IPS-NIHi11 (cell line): Measurements from ENCODE around the gene ERAS.
"Not testable (repeated sequence)": the region's sequence is repeated elsewhere in the genome, so short reads cannot be mapped to it uniquely, and the experiment has no call there.

ENCODE experiments used
- DNase-seq: peaks from one replicate; pipeline ENCODE4 v3.0.0; 2012; ENCODE audit warnings: mixed read lengths, low spot score

Gene ERAS

DNA sequence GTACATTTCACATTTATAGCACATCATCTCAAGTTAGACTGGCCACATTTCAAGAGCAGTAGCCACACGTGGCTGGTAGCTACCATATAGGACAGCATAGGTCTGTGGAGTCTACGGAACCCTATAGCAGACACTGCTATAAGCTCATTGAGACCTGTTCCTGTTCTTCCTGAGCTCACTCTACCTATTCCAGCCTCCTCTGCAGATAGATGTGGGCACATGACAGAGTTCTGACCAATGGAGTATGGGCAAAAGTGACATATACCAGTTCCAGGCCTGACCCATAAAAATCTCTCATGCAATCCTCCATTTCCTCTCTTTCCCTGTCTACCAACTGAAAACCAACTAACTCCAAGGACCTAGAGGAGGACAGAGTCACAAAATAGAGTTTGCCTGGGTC is 28.0 kb upstream of the ERAS start:
- no peak for DNase-seq

GRCh38 chrX:48800574-48801279 is 25.6 kb upstream of the ERAS start:
- no peak for DNase-seq

DNA sequence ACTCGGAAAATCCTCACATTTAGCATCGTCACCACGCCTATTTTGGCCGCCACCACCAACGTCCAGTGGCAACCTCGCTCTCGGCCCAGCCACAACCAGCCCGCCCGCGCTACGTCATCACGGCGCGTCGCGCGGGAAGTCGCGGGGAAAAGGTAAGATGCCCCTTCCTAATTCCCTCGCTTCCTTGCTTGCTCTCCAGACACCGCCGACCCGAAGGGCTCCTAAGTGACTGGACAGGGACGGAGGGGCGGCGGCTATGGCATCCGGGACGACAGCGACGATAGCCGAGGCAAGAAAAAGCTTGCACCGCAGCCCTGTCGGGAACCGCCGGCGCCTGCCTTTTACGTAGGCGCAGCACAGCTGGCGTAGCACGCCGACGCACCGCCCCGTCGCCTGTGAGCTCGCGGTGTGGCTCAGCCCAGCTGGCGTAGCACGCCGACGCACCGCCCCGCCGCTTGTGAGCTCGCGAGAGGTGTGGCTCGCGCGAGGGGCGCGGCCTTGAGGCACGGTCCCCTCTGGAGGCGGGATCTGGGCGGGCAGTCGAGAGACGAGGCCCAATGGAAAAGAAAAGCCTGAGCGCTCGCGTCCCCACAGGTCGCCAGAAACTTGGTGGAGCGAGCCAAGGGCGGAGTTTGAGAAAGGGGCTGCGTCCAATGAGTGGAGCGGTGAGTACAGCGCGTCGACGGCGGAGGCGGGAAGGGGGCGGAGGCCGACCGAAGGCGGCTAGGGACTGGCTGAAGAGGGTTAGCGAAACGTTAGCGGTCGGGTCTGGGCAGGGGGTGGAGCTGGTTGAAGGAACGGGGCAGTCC is 24.8 kb upstream of the ERAS start, which contains the start of gene HDAC6:
HDAC6 (plus strand) TSS at position 788 of the 809 bp plus-strand sequence. CDS start 626 bp downstream, outside the sequence.
- DNase-seq = peak; percentile 88

DNA sequence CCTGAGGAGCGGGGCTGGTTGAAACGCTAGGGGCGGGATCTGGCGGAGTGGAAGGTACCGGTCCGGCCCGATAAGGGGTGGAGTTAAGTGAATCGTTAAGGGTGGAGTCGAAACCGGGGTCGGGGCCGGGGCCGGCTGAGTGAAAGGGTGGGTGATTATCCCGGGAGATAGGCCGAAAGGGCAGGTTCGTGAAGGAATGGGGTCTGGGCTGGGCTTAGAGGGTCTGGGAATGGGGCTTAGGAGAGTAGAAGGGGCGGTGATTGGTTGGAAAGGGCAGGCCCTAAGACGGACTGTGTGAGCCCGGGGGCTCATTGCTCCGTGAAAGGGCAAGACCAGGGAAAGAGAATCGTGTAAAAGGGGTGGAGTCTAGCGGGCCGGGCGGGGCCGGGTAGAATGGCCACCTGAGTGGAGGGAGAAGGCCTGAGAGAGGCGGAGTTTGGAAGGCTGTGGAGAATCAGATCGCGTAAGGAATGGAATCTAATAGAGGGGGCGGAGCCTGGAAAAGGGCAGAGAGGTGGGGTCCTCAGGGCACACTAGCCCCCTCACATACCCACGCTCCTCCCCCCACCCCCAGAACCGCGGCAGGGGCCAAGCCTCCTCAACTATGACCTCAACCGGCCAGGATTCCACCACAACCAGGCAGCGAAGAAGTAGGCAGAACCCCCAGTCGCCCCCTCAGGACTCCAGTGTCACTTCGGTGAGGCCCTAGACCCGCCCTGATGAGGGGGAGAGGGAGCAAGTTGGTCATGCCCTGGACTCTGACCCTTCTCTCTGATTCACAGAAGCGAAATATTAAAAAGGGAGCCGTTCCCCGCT is 24.0 kb upstream of the ERAS start:
- peak; percentile 86 for DNase-seq

DNA sequence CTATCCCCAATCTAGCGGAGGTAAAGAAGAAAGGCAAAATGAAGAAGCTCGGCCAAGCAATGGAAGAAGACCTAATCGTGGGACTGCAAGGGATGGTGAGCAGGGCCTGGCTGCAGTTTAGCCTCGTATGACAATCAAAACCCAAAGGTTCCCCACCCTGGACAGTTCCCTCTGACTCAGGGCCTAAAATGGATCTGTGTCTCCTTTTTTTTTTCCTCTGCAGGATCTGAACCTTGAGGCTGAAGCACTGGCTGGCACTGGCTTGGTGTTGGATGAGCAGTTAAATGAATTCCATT is 23.5 kb upstream of the ERAS start:
- DNase-seq = no peak

DNA sequence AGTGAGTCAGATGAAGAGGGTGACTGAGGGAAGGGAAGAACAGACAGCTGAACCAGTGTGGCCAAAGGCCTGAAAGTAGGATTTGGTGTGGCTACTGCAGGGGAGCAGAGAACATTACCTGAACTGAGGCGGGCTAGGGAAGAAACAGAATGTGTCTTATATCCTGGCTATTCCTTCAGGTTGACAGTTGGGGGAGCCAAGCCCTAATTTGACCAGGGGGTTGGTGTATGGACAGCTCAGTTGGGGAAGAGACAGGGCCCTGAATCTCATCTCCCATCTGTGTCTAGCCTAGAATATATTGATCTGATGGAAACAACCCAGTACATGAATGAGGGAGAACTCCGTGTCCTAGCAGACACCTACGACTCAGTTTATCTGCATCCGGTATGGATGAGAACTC is 20.2 kb upstream of the ERAS start:
- DNase-seq = no peak

GRCh38 chrX:48813644-48814043 is 12.7 kb upstream of the ERAS start:
- no peak for DNase-seq

DNA sequence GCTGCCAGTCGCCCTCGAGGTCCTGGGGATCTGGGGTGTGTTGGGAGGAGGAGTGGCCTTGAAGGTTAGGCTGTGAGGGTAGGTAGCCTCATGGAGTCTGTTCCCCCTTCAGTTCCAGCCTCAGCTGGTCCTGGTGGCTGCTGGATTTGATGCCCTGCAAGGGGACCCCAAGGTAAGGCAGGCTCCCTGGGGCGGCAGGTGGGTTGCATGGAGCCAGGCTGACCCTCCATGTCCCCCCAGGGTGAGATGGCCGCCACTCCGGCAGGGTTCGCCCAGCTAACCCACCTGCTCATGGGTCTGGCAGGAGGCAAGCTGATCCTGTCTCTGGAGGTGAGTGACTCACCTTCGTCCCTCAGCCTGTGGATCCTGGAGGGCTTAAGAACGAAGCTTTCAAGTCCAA is 11.6 kb upstream of the ERAS start:
- DNase-seq = no peak

GRCh38 chrX:48815266-48815665 is 11.0 kb upstream of the ERAS start:
- DNase-seq = no peak

GRCh38 chrX:48816014-48816810 is 10.1 kb upstream of the ERAS start:
- no peak for DNase-seq

DNA sequence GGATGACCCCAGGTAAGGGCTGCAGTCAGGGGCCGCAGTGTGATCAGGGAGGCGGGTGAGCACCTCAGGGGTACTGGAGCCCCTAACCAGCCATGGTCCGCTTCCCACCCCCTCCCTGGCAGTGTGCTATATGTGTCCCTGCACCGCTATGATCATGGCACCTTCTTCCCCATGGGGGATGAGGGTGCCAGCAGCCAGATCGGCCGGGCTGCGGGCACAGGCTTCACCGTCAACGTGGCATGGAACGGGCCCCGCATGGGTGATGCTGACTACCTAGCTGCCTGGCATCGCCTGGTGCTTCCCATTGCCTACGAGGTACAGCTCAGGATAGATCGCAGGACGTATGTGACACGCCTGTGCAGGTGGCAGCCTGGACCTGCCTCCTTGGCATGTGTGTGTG is 8.2 kb upstream of the ERAS start:
- no peak for DNase-seq

GRCh38 chrX:48818866-48819265 is 7.4 kb upstream of the ERAS start:
- DNase-seq = no peak

- DNase-seq = not testable (repeated sequence)
These were observed 6.9 kb upstream of the ERAS start for GRCh38 chrX:48819394-48819793.

DNA sequence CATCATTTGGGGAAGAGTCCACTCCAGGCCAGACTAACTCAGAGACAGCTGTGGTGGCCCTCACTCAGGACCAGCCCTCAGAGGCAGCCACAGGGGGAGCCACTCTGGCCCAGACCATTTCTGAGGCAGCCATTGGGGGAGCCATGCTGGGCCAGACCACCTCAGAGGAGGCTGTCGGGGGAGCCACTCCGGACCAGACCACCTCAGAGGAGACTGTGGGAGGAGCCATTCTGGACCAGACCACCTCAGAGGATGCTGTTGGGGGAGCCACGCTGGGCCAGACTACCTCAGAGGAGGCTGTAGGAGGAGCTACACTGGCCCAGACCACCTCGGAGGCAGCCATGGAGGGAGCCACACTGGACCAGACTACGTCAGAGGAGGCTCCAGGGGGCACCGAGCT is 3.3 kb upstream of the ERAS start:
- peak; percentile 22 for DNase-seq

GRCh38 chrX:48824066-48824465 is 2.2 kb upstream of the ERAS start:
- no peak for DNase-seq

GRCh38 chrX:48826876-48827653 is 752 bp downstream of the ERAS start:
- DNase-seq = peak; percentile 19

GRCh38 chrX:48827654-48827968 is 1.3 kb downstream of the ERAS start:
- no peak for DNase-seq

DNA sequence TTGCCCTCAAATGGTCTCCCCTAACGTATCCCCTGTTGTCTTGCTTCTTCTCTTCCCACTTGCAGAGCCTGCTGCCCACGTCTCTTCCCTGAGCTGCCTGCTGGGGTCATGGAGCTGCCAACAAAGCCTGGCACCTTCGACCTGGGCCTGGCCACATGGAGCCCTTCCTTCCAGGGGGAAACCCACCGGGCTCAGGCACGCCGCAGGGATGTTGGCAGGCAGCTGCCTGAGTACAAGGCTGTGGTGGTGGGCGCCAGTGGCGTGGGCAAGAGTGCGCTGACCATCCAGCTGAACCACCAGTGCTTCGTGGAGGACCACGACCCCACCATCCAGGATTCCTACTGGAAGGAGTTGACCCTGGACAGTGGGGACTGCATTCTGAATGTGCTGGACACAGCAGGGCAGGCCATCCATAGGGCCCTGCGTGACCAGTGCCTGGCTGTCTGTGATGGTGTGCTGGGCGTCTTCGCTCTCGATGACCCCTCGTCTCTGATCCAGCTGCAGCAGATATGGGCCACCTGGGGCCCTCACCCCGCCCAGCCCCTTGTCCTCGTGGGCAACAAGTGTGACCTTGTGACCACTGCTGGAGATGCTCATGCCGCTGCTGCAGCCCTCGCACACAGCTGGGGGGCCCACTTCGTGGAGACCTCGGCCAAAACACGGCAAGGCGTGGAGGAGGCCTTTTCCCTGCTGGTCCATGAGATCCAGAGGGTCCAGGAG is 2.9 kb downstream of the ERAS start:
- DNase-seq = no peak

GRCh38 chrX:48831136-48831908 is 5.0 kb downstream of the ERAS start:
- no peak for DNase-seq

DNA sequence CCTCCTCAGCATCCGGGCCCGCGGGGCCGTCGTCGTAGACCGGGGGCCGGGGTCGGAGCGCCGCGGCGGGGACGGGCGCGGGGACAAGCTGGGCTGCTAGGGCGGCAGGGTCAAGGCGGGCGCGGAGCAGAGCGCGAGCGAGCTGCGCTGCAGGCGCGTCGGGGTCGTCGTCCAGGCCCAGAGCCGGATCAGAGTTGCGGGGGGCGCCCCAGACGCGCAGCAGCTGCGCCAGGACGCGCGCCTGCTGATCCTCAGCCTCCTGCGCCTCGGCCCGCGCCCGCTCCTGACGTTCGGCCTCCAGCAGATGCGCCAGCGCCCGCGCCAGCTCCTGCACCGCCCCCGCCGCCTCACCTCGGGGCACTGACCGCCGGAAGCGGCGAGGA is 5.6 kb downstream of the ERAS start:
- DNase-seq = peak; percentile 47
